IMR-90 (cell line): ENCODE results near the gene USP40. TPM values are rescaled to one million over a fixed set of nuclear protein-coding genes. Genes with fewer than 3 reads are reported as not detected.

ENCODE experiments used
- ATAC-seq: fragments of 200-7000 bp; cut with Tn5 transposase; 2 replicates; pipeline ENCODE4 v1.9.1; 2020; ENCODE audit warnings: low read depth, mild to moderate bottlenecking, moderate library complexity
- BruUV-seq: library from RNA; stranded (reverse); fragments of 400-500 nt; replicated peaks from 2 replicates; lab custom pipeline; 2021; lab: Mats Ljungman, UMichigan
- CTCF ChIA-PET: fragments of 300-600 bp; formaldehyde crosslinking; extraction: SDS; loops from one replicate; lab custom pipeline; 2021; ENCODE audit warnings: antibody characterized with exemption; lab: Yijun Ruan, JAX
- POLR2A ChIA-PET: fragments of 300-600 bp; sonication (Branson Sonifier 250); formaldehyde crosslinking; loops from one replicate; lab custom pipeline; 2022; ENCODE audit warnings: antibody characterized with exemption; ENCODE audit not compliant: unreplicated experiment; lab: Charles Lee
- DNase-seq: peaks from one replicate; pipeline ENCODE4 v3.0.0; 2013
- H2AFZ ChIP-seq: replicated peaks from 2 replicates; pipeline ENCODE3; 2013; ENCODE audit warnings: low read length, mild to moderate bottlenecking; ENCODE audit not compliant: poor library complexity
- H2AK5ac ChIP-seq: 2 replicates; pipeline ENCODE4 v1.6.1; 2013; ENCODE audit warnings: low read depth, low read length, inconsistent platforms
- H2AK9ac ChIP-seq: replicated peaks from 2 replicates; pipeline ENCODE3; 2013; ENCODE audit warnings: mild to moderate bottlenecking, low read depth, low read length, moderate library complexity; ENCODE audit not compliant: poor library complexity
- H2BK120ac ChIP-seq: 2 replicates; pipeline ENCODE4 v1.6.1; 2013; ENCODE audit warnings: low read depth, low read length, inconsistent platforms
- H2BK15ac ChIP-seq: 3 replicates; pipeline ENCODE4 v1.6.1; 2013; ENCODE audit warnings: low read depth, low read length, inconsistent platforms
- H2BK20ac ChIP-seq: 2 replicates; pipeline ENCODE4 v1.6.1; 2013; ENCODE audit warnings: low read depth, mild to moderate bottlenecking, inconsistent platforms, low read length, moderate library complexity
- H2BK5ac ChIP-seq: 2 replicates; pipeline ENCODE4 v1.6.1; 2013; ENCODE audit warnings: mild to moderate bottlenecking, low read depth, low read length, inconsistent platforms; ENCODE audit not compliant: poor library complexity, severe bottlenecking
- H3K14ac ChIP-seq: replicated peaks from 2 replicates; pipeline ENCODE4 v1.6.1; 2013; ENCODE audit warnings: low read depth, low read length, inconsistent platforms
- H3K18ac ChIP-seq: 2 replicates; pipeline ENCODE4 v1.6.1; 2013; ENCODE audit warnings: low read depth, low read length, control low read depth
- H3K23ac ChIP-seq: 2 replicates; pipeline ENCODE4 v1.6.1; 2013; ENCODE audit warnings: low read depth, low read length, inconsistent platforms
- H3K27ac ChIP-seq: 2 replicates; pipeline ENCODE4 v1.5.1; 2013; ENCODE audit warnings: mild to moderate bottlenecking, control low read depth, low read length; ENCODE audit not compliant: insufficient read depth
- H3K27me3 ChIP-seq: 2 replicates; pipeline ENCODE4 v1.6.1; 2013; ENCODE audit warnings: low read length; ENCODE audit not compliant: control insufficient read depth, insufficient read depth
- H3K36me3 ChIP-seq: 2 replicates; pipeline ENCODE4 v1.6.1; 2013; ENCODE audit warnings: low read length, mixed read lengths; ENCODE audit not compliant: control insufficient read depth, insufficient read depth
- H3K4ac ChIP-seq: 2 replicates; pipeline ENCODE4 v1.6.1; 2013; ENCODE audit warnings: low read depth, low read length, inconsistent platforms
- H3K4me1 ChIP-seq: 2 replicates; pipeline ENCODE4 v1.6.1; 2013; ENCODE audit warnings: low read length, mixed read lengths; ENCODE audit not compliant: control insufficient read depth, insufficient read depth
- H3K4me2 ChIP-seq: 2 replicates; pipeline ENCODE4 v1.6.1; 2013; ENCODE audit warnings: low read depth, mild to moderate bottlenecking, control low read depth, low read length, moderate library complexity
- H3K4me3 ChIP-seq: 2 replicates; pipeline ENCODE4 v1.5.1; 2013; ENCODE audit warnings: low read depth, mild to moderate bottlenecking, control low read depth, low read length, moderate library complexity; ENCODE audit not compliant: insufficient read depth
- H3K56ac ChIP-seq: 2 replicates; pipeline ENCODE4 v1.6.1; 2013; ENCODE audit warnings: low read length, inconsistent platforms; ENCODE audit not compliant: insufficient read depth; ENCODE audit errors: extremely low read depth
- H3K79me1 ChIP-seq, 2 experiments: 2 replicates each; pipeline ENCODE4 v1.6.1; 2013; ENCODE audit warnings: low read length in 2 of 2, inconsistent platforms in 1 of 2, low read depth in 1 of 2
- H3K9ac ChIP-seq: 2 replicates; pipeline ENCODE4 v1.6.1; 2013; ENCODE audit warnings: low read depth, low read length, control low read depth
- H3K9me1 ChIP-seq: 2 replicates; pipeline ENCODE4 v1.6.1; 2013; ENCODE audit warnings: low read length, inconsistent platforms; ENCODE audit not compliant: insufficient read depth
- H3K9me3 ChIP-seq: 2 replicates; pipeline ENCODE4 v1.6.1; 2013; ENCODE audit warnings: low read length; ENCODE audit not compliant: control insufficient read depth, insufficient read depth
- H4K20me1 ChIP-seq: 2 replicates; pipeline ENCODE4 v1.6.1; 2013; ENCODE audit warnings: low read length, inconsistent platforms; ENCODE audit not compliant: insufficient read depth
- H4K5ac ChIP-seq: 2 replicates; pipeline ENCODE4 v1.6.1; 2013; ENCODE audit warnings: mild to moderate bottlenecking, low read depth, low read length, control low read depth
- H4K8ac ChIP-seq, 2 experiments: 2 replicates each; pipeline ENCODE4 v1.6.1; 2013; ENCODE audit warnings: low read depth in 2 of 2, low read length in 2 of 2, control low read depth in 1 of 2, inconsistent platforms in 1 of 2
- H4K91ac ChIP-seq: 2 replicates; pipeline ENCODE4 v1.6.1; 2013; ENCODE audit warnings: low read depth, low read length, inconsistent platforms; ENCODE audit not compliant: insufficient read depth
- CEBPB ChIP-seq: IDR thresholded peaks from 2 replicates; pipeline ENCODE4 v1.6.1; 2012; ENCODE audit warnings: low read depth, low read length, improper control_type of control experiment
- CHD1 ChIP-seq: IDR thresholded peaks from 2 replicates; pipeline ENCODE4 v1.6.1; 2012; ENCODE audit warnings: low read depth, low read length, improper control_type of control experiment
- ELK1 ChIP-seq: fragments of 150-350 bp; IDR thresholded peaks from 2 replicates; pipeline ENCODE4 v1.6.1; 2016; ENCODE audit warnings: low read depth, mild to moderate bottlenecking, low read length, moderate library complexity, borderline replicate concordance
- FOS ChIP-seq: fragments of 150-350 bp; IDR thresholded peaks from 2 replicates; pipeline ENCODE4 v1.6.1; 2016; ENCODE audit warnings: low read depth, low read length
- MAFK ChIP-seq: IDR thresholded peaks from 2 replicates; pipeline ENCODE4 v1.6.1; 2012; ENCODE audit warnings: low read depth, low read length, improper control_type of control experiment
- MAZ ChIP-seq: IDR thresholded peaks from 2 replicates; pipeline ENCODE4 v1.6.1; 2012; ENCODE audit warnings: low read depth, mild to moderate bottlenecking, low read length, improper control_type of control experiment, moderate library complexity, borderline replicate concordance
- RCOR1 ChIP-seq: IDR thresholded peaks from 2 replicates; pipeline ENCODE4 v1.6.1; 2012; ENCODE audit warnings: mild to moderate bottlenecking, low read length, improper control_type of control experiment; ENCODE audit not compliant: insufficient replicate concordance
- RFX5 ChIP-seq: IDR thresholded peaks from 2 replicates; pipeline ENCODE4 v1.8.0; 2012; ENCODE audit warnings: low read depth, mild to moderate bottlenecking, low read length, moderate library complexity
- WGBS, 2 experiments: methylation state at CpG; one replicate each; pipeline versions ENCODE4 v1.1.5 to v1.1.7; 2013; ENCODE audit warnings: missing lambda C conversion rate in 2 of 2; ENCODE audit not compliant: insufficient read length in 1 of 2; ENCODE audit errors: extremely low coverage in 2 of 2; 5-methylcytosine and 5-hydroxymethylcytosine counted together
- dilution Hi-C: fragments of 300-500 bp; cut with HindIII; formaldehyde crosslinking; loops from one replicate; pipeline ENCODE4 v1.14.3; 2018; ENCODE audit warnings: low sequenced_read_pairs; ENCODE audit not compliant: unreplicated experiment
- in situ Hi-C: fragments of 300-500 bp; cut with MboI; formaldehyde crosslinking; loops from 3 replicates; pipeline ENCODE4 v1.14.3; 2019; ENCODE audit warnings: low sequenced_read_pairs, inconsistent platforms, mixed read lengths
- intact Hi-C: fragments of 100-400 bp; cut with micrococcal nuclease; formaldehyde crosslinking; loops from 2 replicates; pipeline ENCODE4 v1.10.0; 2022
- polyA plus RNA-seq, 3 experiments: library from polyadenylated mRNA; depleted of rRNA; stranded (reverse); fragments of >200 nt; gene quantifications; 2 replicates each; pipeline ENCODE4 v1.2.3, GENCODE V29; 2012; ENCODE audit warnings: low replicate concordance in 1 of 3
- total RNA-seq: library from RNA; depleted of rRNA; stranded (reverse); fragments of >200 nt; gene quantifications from 2 replicates; pipeline ENCODE4 v1.2.3, GENCODE V29; 2012

USP40 gene
- total and polyA plus RNA-seq, 2 of the 4 experiments (the other 2 are of a cell fraction) = 30.1 to 30.8 TPM

DNA sequence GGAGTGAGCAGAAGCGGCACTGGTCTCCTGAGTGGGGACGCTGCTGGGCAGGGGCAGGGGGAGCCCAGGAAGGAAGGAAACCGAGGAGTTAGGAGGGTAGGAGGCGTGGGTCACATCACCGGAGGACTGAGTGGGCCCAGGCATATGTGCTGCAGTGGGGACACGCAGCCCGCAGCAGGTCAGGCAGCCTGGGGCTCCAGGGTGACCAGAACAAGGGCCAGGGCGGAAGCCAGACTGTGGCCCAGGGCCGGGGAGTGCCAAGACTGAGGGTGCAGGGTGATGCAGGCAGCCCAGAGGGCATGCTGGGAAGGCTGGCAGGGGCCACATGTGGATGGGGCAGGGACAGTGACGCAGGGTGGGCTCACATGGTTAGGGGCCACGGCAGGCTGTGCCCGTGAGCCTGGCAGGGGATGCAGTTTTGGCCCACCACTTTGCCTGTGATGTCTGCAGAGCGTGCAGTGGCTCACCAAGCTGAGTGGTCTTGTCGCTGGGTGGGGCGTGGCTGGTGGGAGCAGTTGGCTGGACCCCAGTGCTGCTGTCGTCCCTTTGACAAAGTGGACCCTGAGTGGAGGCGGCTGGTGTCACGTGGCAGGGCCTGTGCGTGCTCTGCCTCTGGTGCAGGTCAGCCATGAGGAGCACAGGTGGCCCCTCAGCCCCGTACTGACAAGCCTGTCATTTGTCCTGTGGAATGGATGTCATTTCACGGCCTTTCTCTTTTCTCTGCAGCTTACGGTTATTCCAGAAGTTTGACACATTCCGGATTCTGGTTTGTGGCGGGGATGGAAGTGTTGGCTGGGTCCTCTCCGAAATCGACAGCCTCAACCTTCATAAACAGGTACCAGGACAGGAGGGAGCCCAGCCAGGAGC lies 125.2 kb downstream of the USP40 start:
- intact Hi-C loops = no loop called here
- Histone ChIP-seq H2BK20ac (no peak overlapping the region), H3K36me3 (peaks cover 22% of the 10 kb centered on the region), H3K18ac (no peak overlapping the region), H3K27ac (no peak overlapping the region), H3K4me1 (no peaks in the 10 kb centered on the region), H4K91ac (no peak overlapping the region), H4K5ac (no peak overlapping the region), H3K14ac (no peak overlapping the region), H2BK15ac (no peak overlapping the region), H3K27me3 (no peaks in the 10 kb centered on the region), H3K4ac (no peak overlapping the region), H3K9ac (no peak overlapping the region), H3K79me1 (no peaks in the 10 kb centered on the region; a peak in 1 of 4 replicates), H2AFZ (no peak overlapping the region), H3K4me2 (no peak overlapping the region), H2AK9ac (peak overlapping the region; percentile 53), H2BK5ac (no peak overlapping the region), H3K4me3 (no peak overlapping the region), H3K9me1 (no peaks in the 10 kb centered on the region; the same call in 1 of the 2 replicates), H2AK5ac (no peak overlapping the region), H3K23ac (no peak overlapping the region), H2BK120ac (no peak overlapping the region), H3K56ac (no peak overlapping the region), H4K20me1 (no peaks in the 10 kb centered on the region), H4K8ac (no peak overlapping the region), H3K9me3 (no peaks in the 10 kb centered on the region)
- DNase-seq (no peak), ATAC-seq (no peak)
- no TSS peak for BruUV-seq
- in situ Hi-C loops = loop anchor here (10.0 kb wide), 1 partner anchor 157 kb away; no protein-coding TSS in a partner anchor
- POLR2A ChIA-PET = no interaction called here
- TF ChIP-seq MAZ (no peak), RCOR1 (no peak), ELK1 (no peak), CEBPB (no peak), RFX5 (no peak), MAFK (no peak), FOS (no peak), CHD1 (no peak)
- dilution Hi-C loops = no loop called here
- CTCF ChIA-PET = no interaction called here
- 96% methylated on average over 11 of the region's 26 CpGs; no CpG with 5 or more reads in 1 of the 2 experiments for WGBS, 2 experiments
